HL-60/S4 treated with phorbol 12-myristate 13-acetate at 8.2 ng/mL for 4 days and 3 days (cell line): Measurements from ENCODE around the gene TIMM13.

ENCODE experiments used
- in situ Hi-C: fragments of 300-500 bp; cut with MboI; formaldehyde crosslinking; loops from 2 replicates; pipeline ENCODE4 v1.15.0; 2022; ENCODE audit warnings: low sequenced_read_pairs

The TIMM13 gene

DNA sequence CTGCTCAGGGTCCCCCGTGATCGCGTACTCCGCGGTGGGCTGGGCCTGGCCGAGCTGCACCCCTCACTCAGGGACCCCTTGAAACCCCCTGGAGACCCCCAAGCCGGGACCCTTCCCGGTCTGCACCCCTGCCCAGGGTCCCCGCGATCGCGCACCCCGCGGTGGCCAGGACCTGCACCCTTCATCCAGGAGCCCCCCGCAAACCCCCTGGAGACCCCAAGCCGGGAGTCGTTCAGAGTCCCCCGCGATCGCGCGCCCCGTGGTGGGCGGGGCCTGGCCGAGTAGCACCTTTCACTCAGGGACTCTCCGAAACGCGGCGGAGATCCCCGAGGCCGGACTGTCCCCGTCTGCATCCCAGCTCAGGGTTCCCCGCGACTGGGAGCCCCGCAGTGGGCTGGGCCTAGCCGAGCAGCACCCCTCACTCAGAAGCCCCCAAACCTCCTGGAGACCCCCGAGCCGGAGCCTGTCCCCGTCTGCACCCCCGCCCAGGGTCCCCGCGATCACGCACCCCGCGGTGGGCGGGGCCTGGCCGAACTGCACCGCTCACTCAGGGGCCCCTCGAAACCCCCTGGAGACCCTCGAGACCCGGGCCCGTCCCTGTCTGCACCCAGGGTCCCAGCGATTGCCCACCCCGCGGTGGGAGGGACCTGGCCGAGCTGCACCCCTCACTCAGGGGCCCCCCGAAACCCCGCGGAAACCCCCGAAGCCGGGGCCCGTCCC is 28.6 kb upstream of the TIMM13 start:
- in situ Hi-C loops = loop anchor here (25.0 kb wide), 1 partner anchor 156 kb away; no protein-coding TSS in a partner anchor

DNA sequence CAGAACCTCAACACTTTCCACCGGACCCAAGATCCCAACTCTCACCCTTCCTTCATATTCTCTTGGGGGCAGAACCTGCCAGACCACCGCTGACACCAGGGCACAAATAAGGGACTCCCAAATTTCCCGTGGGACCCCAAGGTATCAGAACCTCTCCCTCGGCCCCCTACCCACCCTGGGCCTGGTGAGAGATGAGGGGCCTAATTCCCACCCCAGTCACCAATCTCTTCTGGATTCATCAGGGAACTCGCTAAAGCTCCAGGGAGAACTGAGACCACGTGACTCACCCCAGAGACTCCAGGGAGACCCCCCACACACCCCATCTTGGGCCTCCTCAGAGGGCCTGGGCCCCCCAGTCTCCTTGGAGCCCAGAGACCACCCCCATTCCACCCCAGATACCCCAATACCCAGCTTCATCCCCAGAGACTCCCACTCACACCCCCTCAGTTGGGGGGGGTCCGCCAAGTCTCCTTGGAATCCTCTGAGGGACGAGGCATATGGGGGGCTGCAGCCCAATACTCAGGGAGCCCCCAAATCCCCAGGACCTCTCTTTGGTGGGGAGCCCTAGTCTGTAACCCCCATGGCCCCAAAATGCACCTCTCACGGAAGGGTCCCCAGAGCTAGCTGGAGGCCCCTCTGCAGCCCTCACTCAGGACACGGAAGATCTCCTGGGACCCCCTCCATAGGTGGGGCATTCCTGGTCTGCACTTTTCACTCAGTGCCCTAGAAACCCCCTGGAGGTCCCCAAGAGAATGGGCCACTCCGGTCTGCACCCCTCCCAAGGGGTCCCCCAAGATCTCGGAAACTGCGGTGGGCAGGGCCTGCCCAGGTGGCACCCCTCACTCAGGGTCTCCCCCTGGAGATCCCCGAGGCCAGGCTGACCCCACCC is 27.8 kb upstream of the TIMM13 start:
- in situ Hi-C loops = loop anchor here (25.0 kb wide), 1 partner anchor 157 kb away; no protein-coding TSS in a partner anchor

- in situ Hi-C loops = loop anchor here (25.0 kb wide), 1 partner anchor 158 kb away; no protein-coding TSS in a partner anchor
Observed at GRCh38 chr19:2454199-2454961, 27.0 kb upstream of the TIMM13 start.

DNA sequence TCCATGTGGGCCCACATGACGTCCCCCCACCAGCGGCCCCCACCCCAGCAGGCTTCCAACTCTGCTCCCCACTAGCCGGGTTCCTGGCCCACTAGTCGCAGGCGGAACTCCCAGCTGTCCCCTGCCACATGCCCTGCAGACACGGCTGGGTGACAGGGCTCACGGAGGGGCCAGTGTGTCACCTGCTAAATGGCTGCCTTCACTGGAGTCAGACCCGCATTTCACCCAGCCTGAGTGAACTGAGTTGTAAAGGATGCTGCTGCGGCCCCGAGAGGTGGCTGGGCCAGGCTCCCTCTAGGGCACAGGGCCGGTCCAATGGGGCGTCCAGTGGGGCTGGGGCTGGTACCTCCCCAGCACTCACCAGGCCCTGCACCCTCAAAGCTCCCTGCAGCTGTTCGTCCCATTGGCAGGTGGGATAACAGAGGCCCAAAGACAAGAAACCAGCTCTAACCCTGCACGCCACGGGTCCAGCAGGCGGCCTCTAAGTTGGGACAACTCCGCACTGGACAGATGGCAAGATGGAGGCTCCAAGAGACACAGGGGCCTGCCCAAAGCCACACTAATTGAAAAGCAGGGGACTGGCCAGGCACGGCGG is 26.1 kb upstream of the TIMM13 start:
- in situ Hi-C loops = loop anchor here (25.0 kb wide), 1 partner anchor 159 kb away; no protein-coding TSS in a partner anchor

- in situ Hi-C loops = loop anchor here (25.0 kb wide), 1 partner anchor 161 kb away; no protein-coding TSS in a partner anchor
Observed at GRCh38 chr19:2451741-2452140, 24.4 kb upstream of the TIMM13 start.

DNA sequence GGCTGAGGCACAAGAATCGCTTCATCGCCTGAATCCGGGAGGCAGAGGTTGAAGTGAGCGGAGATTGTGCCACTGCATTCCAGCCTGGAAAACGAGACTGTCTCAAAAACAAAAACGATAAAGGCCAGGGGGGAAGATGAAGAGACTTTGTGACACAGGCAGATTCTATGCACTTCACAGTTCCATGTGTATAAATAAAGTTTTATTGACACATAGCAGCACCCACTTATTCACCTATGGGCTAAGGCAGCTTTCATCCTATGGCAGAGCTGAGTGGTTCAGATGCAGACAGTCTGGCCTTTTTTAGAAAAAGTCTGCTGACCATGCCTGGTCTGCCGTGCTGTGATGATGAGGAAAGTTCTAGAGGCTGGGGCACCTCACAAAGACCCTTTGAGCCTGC is 23.8 kb upstream of the TIMM13 start:
- in situ Hi-C loops = loop anchor here (25.0 kb wide), 1 partner anchor 161 kb away; no protein-coding TSS in a partner anchor

GRCh38 chr19:2449019-2449418 is 21.6 kb upstream of the TIMM13 start:
- in situ Hi-C loops = no loop called here

DNA sequence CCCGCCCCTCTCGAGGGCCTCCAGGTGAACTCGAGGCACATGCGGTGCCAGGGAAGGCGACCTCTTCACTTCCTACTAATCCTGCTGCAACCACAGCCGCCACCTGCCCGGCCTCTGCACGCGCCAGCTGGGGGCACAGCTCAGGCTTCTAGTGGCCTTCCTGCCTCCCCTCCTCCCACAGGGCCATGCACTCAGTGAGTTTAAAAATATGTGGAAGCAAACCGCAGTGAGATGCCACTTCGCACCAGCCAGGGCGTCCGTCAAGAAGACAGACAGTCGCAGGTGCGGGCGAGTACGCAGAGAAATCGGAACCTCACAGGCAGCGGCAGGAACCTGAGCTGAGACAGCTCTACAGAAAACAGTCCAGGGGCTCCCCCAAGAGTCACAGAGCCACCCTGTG is 19.0 kb upstream of the TIMM13 start:
- in situ Hi-C loops = no loop called here

GRCh38 chr19:2444251-2445002 is 17.0 kb upstream of the TIMM13 start:
- in situ Hi-C loops = no loop called here

DNA sequence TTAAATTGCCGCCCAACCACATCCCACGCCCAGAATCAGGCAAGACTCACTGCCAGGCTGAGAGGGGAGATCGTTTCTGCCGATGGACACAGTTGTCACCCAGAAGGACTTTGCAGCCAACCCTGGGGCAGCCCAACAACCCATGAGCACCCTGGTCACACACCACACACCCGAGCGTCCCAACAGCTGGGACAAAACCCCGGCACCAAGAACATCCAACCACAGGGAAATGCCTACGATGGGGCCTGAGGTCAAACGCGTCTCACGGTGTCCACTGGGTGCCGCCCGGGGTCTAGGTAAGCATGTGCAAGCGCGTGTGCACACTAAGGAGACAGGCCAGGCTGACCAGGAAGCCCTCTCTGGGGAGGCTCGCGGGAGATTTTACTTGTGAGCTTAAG is 16.4 kb upstream of the TIMM13 start:
- in situ Hi-C loops = no loop called here

GRCh38 chr19:2443116-2443784 is 15.9 kb upstream of the TIMM13 start:
- in situ Hi-C loops = no loop called here

- in situ Hi-C loops = no loop called here
Observed at GRCh38 chr19:2441096-2441752, 13.8 kb upstream of the TIMM13 start.

GRCh38 chr19:2440515-2440914 is 13.1 kb upstream of the TIMM13 start:
- in situ Hi-C loops = no loop called here

GRCh38 chr19:2438178-2438577 is 10.8 kb upstream of the TIMM13 start:
- in situ Hi-C loops = no loop called here

- in situ Hi-C loops = no loop called here
Observed at GRCh38 chr19:2436926-2437325, 9.5 kb upstream of the TIMM13 start.

DNA sequence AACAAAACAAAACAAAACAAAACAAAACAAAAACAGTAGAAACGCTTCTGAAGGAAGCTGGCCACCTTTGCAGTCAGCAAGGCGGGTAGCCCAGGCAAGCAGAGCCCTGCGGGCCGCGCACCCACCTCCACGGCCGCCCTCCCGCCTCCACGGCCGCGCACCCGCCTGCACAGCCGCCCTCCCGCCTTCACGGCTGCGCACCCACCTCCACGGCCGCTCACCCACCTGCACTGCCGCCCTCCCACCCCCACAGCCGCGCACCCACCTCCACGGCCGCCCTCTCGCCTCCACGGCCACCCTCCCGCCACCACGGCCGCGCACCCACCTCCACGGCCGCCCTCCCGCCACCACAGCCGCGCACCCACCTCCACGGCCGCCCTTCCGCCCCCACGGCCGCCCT is 9.0 kb upstream of the TIMM13 start:
- in situ Hi-C loops = no loop called here

DNA sequence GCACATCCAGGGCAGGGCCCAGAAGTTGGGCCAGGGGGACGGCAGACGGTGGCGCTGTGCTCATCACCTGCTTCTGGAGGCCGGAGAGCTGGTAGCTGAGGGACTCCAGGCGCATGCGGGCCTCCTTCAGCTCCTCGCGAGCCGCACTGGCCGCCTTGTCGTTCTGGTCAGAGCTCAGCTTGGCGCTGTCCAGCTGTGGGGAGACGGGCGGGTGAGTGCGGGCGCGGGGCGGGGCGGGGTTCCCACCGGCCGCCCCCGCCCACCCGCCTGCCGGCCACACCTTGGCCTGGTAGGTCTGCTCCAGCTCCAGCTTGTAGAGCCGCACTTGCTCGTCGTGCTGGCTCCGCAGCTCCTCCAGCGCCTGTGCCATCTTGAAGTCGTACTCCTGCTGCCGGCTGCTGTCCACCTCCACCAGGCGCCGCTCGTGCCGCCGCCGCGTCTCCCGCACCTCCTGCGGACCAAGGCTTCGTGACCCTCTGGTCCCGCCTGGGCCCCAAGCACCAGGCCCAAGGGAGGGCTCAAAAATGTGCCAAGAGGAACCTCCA is 7.4 kb upstream of the TIMM13 start:
- in situ Hi-C loops = no loop called here

- in situ Hi-C loops = no loop called here
Observed at GRCh38 chr19:2434267-2434666, 6.9 kb upstream of the TIMM13 start.

DNA sequence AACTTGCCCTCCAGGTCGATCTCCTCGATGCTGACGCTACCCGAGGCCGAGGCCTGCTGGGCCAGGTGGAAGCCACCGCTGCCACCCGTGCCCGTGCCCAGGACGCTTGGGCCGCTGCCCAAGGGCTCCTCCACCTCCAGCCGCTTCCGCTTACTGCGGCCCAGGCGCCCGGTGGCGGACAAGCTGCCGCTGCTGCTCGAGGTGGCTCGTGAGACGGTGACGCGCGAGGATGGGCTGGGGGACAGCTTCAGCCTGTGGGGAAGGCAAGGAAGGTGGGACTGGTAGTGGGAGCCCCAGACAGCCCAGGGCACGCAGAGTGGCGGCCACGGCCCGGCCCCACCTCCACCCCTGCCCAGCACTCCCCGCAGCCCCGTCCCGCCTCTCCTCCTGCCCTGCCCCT is 6.5 kb upstream of the TIMM13 start:
- in situ Hi-C loops = no loop called here
